Fibroblast of skin of scalp (primary cell): Measurements from ENCODE around the gene YTHDF1. TPM values are rescaled to one million over a fixed set of nuclear protein-coding genes. Genes with fewer than 3 reads are reported as not detected.

Experiments used
- DNase-seq: peaks from one replicate; pipeline ENCODE4 v3.0.0-alpha.2; 2013
- polyA plus RNA-seq, 2 experiments: library from polyadenylated mRNA; unstranded; fragments of 120-200 nt; gene quantifications; one replicate each; pipeline ENCODE4 v1.2.1, GENCODE V29; 2013; ENCODE audit not compliant: insufficient read length in 2 of 2

YTHDF1 gene
- 31.8 TPM for polyA plus RNA-seq (2013, experiment 1 of 2; ENCODE audit: insufficient read length)
- 32.3 TPM for polyA plus RNA-seq (2013, experiment 2 of 2; ENCODE audit: insufficient read length)

GRCh38 chr20:63216041-63216848, at the start of gene YTHDF1:
Gene YTHDF1 (minus strand): TSS chr20:63216131. CDS start chr20:63215892, 239 bp downstream.
- peak; percentile 94 for DNase-seq

DNA sequence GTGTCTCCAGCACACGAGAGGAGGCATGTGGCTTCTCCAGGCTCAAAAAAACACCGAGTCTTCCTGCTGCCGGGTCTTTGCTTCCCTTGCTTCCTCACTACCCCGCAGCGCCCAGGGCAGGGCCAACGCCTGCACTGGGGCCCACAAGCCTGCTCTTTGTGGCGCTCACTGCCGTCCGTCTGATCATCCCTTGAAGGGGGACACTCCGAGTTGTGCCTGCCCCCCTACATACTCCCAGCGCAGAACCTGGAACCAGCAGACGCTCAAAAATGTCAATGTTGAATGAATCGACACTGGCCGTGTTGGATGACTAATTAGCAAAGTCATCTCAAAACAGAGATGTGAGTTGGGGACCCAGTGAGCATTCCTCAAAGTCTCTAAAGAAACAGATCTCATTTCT, 48.6 kb upstream of the YTHDF1 start:
- DNase-seq = peak; percentile 44

- no peak for DNase-seq
These were observed 48.1 kb upstream of the YTHDF1 start for GRCh38 chr20:63264000-63264399.

DNA sequence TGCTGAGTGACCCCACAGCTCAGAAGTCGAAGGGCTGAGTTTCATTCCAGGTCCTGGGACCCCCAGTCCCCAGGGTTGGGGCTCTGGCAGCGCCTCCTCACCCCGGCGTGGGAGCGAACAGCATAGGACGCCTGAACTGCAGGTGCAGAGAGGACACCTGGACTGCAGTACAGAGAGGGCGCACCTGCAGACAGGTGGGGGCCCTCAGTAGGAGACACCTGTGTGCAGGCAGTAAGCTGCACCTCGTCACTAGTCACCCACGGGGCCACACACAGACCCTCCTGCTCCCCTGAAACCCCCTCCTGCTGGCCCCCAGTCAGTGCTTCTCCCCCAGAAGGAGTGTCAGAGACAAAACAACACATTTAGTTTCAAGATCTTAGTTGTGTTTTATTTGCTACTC, 46.9 kb upstream of the YTHDF1 start:
- DNase-seq = no peak

- DNase-seq = no peak
These were observed 46.0 kb upstream of the YTHDF1 start for GRCh38 chr20:63261795-63262528.

- DNase-seq = no peak
These were observed 45.3 kb upstream of the YTHDF1 start for GRCh38 chr20:63261060-63261794.

- no peak for DNase-seq
These were observed 44.6 kb upstream of the YTHDF1 start for GRCh38 chr20:63260521-63260920.

- DNase-seq = no peak
These were observed 44.0 kb upstream of the YTHDF1 start for GRCh38 chr20:63259734-63260460.

- peak; percentile 35 for DNase-seq
These were observed 42.9 kb upstream of the YTHDF1 start for GRCh38 chr20:63258781-63259180.

GRCh38 chr20:63257629-63258028, 41.7 kb upstream of the YTHDF1 start:
- no peak for DNase-seq

GRCh38 chr20:63256954-63257353, 41.0 kb upstream of the YTHDF1 start:
- no peak for DNase-seq

DNA sequence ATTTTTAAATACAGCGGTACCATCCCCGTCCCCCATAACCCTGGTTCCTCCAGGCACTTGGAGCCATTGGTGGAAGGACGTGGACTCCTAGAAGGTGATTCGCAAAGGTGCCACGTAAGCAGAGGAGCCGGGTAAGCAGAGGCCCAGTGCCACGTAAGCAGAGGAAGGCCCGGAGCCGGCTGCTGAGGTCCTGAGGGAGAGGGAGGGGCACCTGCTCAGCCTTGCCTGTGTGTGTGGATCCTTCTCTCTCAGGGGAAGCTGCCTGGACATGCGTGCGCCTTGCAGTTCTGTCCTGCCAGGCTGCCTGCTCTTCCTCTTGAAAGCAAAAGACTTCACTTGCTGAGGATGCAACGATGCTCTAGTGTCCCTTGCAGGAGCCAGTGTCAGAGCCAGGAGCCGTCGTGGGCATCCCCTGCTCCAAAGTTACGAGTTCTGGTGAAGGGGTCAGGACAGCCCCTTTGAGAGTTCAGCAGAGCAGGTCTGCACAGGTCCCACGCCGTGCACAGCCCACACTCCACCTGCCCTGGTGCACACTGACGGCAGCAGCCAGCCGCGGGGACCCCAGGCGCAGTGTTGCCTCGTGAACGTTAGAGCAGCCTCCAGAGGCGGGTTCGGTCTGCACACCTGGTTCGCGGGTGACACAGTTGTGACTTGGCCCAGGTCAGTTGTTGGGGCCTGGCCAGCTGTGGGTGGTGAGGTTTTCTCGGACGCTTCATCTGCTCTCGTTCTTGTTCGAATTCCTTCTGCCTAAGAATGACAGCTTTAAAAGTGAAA, 40.2 kb upstream of the YTHDF1 start:
- no peak for DNase-seq

- DNase-seq = no peak
These were observed 38.9 kb upstream of the YTHDF1 start for GRCh38 chr20:63254606-63255384.

DNA sequence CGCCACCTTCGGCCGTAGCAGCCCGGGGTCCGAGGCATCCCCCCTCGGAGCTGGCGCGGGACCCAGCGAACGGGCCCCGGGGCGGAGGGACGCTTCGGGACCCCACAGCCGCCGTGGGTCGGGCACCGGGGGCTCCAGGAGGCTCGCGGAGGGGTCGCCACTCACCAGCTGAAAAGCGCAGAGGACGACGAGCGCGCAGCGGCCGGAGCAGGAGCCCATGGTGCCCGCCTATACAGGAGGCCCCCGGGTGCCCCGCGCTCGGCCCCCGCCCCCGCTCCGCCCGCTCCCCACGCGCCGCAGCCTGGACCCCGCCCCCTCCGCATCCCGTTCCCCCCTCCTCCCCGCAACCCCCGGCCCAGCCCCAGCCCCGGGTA, 38.3 kb upstream of the YTHDF1 start, which contains the start of gene NKAIN4:
NKAIN4 (minus strand) TSS at position 232 of the 374 bp plus-strand sequence; CDS start at position 219, 13 bp downstream.
- no peak for DNase-seq

- no peak for DNase-seq
These were observed 37.7 kb upstream of the YTHDF1 start for GRCh38 chr20:63253438-63254231.

DNA sequence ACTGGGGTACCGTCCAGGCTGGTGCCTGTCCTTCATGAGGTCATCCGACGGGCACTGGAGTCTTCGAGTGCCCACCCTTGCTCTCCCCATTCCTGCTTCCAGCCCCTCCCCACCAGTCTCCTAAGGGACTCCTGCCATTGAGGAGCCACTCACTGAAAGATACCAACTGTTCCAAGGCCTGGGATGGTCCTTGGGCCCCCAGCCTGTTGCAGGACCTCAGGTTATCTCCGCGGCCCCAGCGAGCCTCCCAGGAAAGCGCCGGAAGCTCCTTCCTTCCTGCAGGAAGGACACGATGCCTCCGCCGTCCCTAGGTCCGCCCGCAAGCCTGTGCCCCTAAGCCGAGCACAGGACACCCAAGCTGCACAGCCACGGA, 37.1 kb upstream of the YTHDF1 start:
- no peak for DNase-seq

GRCh38 chr20:63252284-63252711, 36.4 kb upstream of the YTHDF1 start:
- DNase-seq = no peak

- DNase-seq = peak; percentile 15
These were observed 35.4 kb upstream of the YTHDF1 start for GRCh38 chr20:63251350-63251749.

GRCh38 chr20:63249891-63250290, 34.0 kb upstream of the YTHDF1 start:
- DNase-seq = no peak
